ENCODE data around the gene CYP27C1. TPM values are rescaled to one million over a fixed set of nuclear protein-coding genes. Genes with fewer than 3 reads are reported as not detected.

The CYP27C1 gene
- total RNA-seq, 1 experiment from 2014 or later, result not detected

DNA sequence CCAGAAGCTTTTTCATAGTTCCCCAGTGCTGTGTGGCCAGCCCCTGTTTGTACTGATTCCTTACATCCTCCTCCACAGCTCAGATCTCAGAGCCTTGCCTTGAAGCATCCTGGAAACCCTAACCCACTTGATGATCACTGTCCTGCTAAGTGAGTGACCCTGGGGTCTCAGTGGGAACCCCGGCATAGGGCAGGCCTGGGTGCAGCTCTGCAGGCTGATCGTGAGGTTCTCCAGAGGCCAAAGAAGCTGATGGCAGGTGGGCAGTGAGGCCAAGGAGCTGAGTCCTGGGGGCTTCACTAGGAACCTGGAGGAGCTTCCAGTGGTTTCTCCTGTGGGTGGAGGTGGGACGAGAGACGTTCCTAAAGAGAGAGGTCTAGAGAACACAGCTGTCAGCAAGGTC, 65.7 kb downstream of the CYP27C1 start:
- Histone ChIP-seq H3K9me3 (ENCODE audit: control insufficient read depth in 1 of 2, insufficient read depth in 1 of 2, low read depth in 1 of 2, low read length in 2 of 2) (no peaks in the 10 kb centered on the region), H2AFZ (ENCODE audit: low read depth, low read length, poor library complexity, severe bottlenecking) (no peak overlapping the region), H3K36me3 (ENCODE audit: control insufficient read depth in 1 of 2, insufficient read depth in 2 of 2, low read length in 2 of 2) (no peaks in the 10 kb centered on the region), H3K27me3 (ENCODE audit: insufficient read depth, low read length) (no peaks in the 10 kb centered on the region), H3K27ac (ENCODE audit: low read depth, low read length) (no peak overlapping the region), H4K20me1 (ENCODE audit: insufficient read depth) (no peaks in the 10 kb centered on the region), H3K4me3 (replicated peaks in 1 of 2; ENCODE audit: low read depth in 1 of 2, low read length in 2 of 2) (no peak overlapping the region), H3K4me1 (ENCODE audit: control insufficient read depth in 1 of 2, insufficient read depth in 2 of 2, low read length in 2 of 2) (peaks cover 3 to 9% of the 10 kb centered on the region in 2 experiments; a peak in 2 of 4 replicates), H3K79me2 (ENCODE audit: insufficient read depth, low read length) (no peaks in the 10 kb centered on the region), H3K9me2 (ENCODE audit: insufficient read depth) (no peaks in the 10 kb centered on the region), H3K9ac (ENCODE audit: low read length) (no peak overlapping the region), H3K4me2 (ENCODE audit: low read length) (no peak overlapping the region)
- no peak for DNase-seq (ENCODE audit: low read depth, low spot score)
- TF ChIP-seq POLR2AphosphoS5 (IDR thresholded peaks at IDR 0.05; ENCODE audit: low read depth, low read length), result no peak
- no peak for TF ChIP-seq REST (IDR thresholded peaks at IDR 0.05; ENCODE audit: low read depth)
- TF ChIP-seq, protein P1, sequence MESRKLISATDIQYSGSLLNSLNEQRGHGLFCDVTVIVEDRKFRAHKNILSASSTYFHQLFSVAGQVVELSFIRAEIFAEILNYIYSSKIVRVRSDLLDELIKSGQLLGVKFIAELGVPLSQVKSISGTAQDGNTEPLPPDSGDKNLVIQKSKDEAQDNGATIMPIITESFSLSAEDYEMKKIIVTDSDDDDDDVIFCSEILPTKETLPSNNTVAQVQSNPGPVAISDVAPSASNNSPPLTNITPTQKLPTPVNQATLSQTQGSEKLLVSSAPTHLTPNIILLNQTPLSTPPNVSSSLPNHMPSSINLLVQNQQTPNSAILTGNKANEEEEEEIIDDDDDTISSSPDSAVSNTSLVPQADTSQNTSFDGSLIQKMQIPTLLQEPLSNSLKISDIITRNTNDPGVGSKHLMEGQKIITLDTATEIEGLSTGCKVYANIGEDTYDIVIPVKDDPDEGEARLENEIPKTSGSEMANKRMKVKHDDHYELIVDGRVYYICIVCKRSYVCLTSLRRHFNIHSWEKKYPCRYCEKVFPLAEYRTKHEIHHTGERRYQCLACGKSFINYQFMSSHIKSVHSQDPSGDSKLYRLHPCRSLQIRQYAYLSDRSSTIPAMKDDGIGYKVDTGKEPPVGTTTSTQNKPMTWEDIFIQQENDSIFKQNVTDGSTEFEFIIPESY (IDR thresholded peaks at IDR 0.05; ENCODE audit: extremely low read depth, insufficient replicate concordance, low read length), result no peak
- TF ChIP-seq CEBPB (IDR thresholded peaks at IDR 0.05; ENCODE audit: low read depth), result no peak
- intact Hi-C loops (cut with micrococcal nuclease), result no loop called here
- RAD21 ChIA-PET (ENCODE audit: low non-redundant PET in 1 of 2, low total read pairs in 2 of 2, uncharacterized antibody in 2 of 2, unreplicated experiment in 2 of 2), result no interaction called here
- no TSS peak for BruUV-seq (replicated peaks)
- CTCF ChIA-PET, result interaction anchor here (1.3 kb wide), 1 partner anchor 43 kb away, joined by 4 read pairs; no protein-coding TSS in a partner anchor
- POLR2A ChIA-PET, result no interaction called here
- no peak for ATAC-seq
